KMS-11 (cell line): ENCODE data around the gene TEAD1.

Experiments used
- H2AFZ ChIP-seq: fragments of 200-600 bp; sonication (generic); 2 replicates; pipeline ENCODE4 v1.6.1; 2016; ENCODE audit warnings: antibody characterized with exemption, mixed run types, low read depth
- H3K27ac ChIP-seq: fragments of 200-600 bp; sonication (generic); 2 replicates; pipeline ENCODE4 v1.6.1; 2016; ENCODE audit warnings: mild to moderate bottlenecking, mixed run types
- H3K27me3 ChIP-seq: fragments of 200-600 bp; sonication (generic); 2 replicates; pipeline ENCODE4 v1.6.1; 2017; ENCODE audit warnings: mild to moderate bottlenecking, low read depth, mixed run types, moderate library complexity; ENCODE audit not compliant: insufficient read depth
- H3K36me3 ChIP-seq: fragments of 200-600 bp; sonication (generic); 2 replicates; pipeline ENCODE4 v1.6.1; 2017; ENCODE audit warnings: mild to moderate bottlenecking, mixed run types; ENCODE audit not compliant: insufficient read depth
- H3K4me1 ChIP-seq: fragments of 200-600 bp; sonication (generic); 2 replicates; pipeline ENCODE4 v1.6.1; 2016; ENCODE audit warnings: mild to moderate bottlenecking, low read depth, mixed run types; ENCODE audit not compliant: poor library complexity, severe bottlenecking
- H3K4me2 ChIP-seq: fragments of 200-600 bp; sonication (generic); 2 replicates; pipeline ENCODE4 v1.7.0; 2016; ENCODE audit warnings: mild to moderate bottlenecking, mixed run types
- H3K4me3 ChIP-seq: fragments of 200-600 bp; sonication (generic); IDR thresholded peaks from 2 replicates; pipeline ENCODE4 v1.6.1; 2017; ENCODE audit warnings: low read depth, low read length, mixed read lengths; ENCODE audit not compliant: insufficient read depth
- H3K79me2 ChIP-seq: fragments of 200-600 bp; sonication (generic); 2 replicates; pipeline ENCODE4 v1.6.1; 2016; ENCODE audit warnings: low read depth, mixed run types; ENCODE audit not compliant: insufficient read depth
- H3K9ac ChIP-seq: fragments of 200-600 bp; sonication (generic); 2 replicates; pipeline ENCODE4 v1.6.1; 2016; ENCODE audit warnings: mild to moderate bottlenecking, mixed run types
- H4K20me1 ChIP-seq: fragments of 200-600 bp; sonication (generic); 2 replicates; pipeline ENCODE4 v1.6.1; 2016; ENCODE audit warnings: mild to moderate bottlenecking, mixed run types; ENCODE audit not compliant: insufficient read depth
- CTCF ChIP-seq: fragments of 200-600 bp; sonication (generic); conservative IDR thresholded peaks from 2 replicates; pipeline ENCODE4 v1.6.1; 2017; ENCODE audit warnings: low read depth, mild to moderate bottlenecking, antibody characterized with exemption, low read length, moderate library complexity, mixed read lengths

The TEAD1 gene

GRCh38 chr11:12864316-12865156, 190.3 kb downstream of the TEAD1 start:
- Histone ChIP-seq H2AFZ (no peak overlapping the region), H3K27me3 (no peaks in the 10 kb centered on the region), H4K20me1 (no peaks in the 10 kb centered on the region), H3K36me3 (no peaks in the 10 kb centered on the region), H3K4me2 (no peak overlapping the region), H3K4me3 (no peak overlapping the region), H3K4me1 (peaks cover 21% of the 10 kb centered on the region), H3K79me2 (peaks cover 5% of the 10 kb centered on the region; the same call in 1 of the 2 replicates), H3K27ac (no peak overlapping the region), H3K9ac (no peak overlapping the region)
- TF ChIP-seq CTCF, result no peak

GRCh38 chr11:12865863-12866595, 191.8 kb downstream of the TEAD1 start:
- H4K20me1 ChIP-seq, result no peaks in the 10 kb centered on the region
- no peaks in the 10 kb centered on the region for H3K27me3 ChIP-seq
- H3K4me2 ChIP-seq, result no peak overlapping the region
- H2AFZ ChIP-seq, result no peak overlapping the region
- no peak overlapping the region for H3K27ac ChIP-seq
- peaks cover 10% of the 10 kb centered on the region for H3K4me1 ChIP-seq
- H3K9ac ChIP-seq, result no peak overlapping the region
- no peak overlapping the region for H3K4me3 ChIP-seq
- H3K36me3 ChIP-seq, result no peaks in the 10 kb centered on the region
- H3K79me2 ChIP-seq, result no peaks in the 10 kb centered on the region
- no peak for TF ChIP-seq CTCF

GRCh38 chr11:12867531-12867930, 193.3 kb downstream of the TEAD1 start:
- TF ChIP-seq CTCF, result no peak
- H3K27ac ChIP-seq, result no peak overlapping the region
- no peak overlapping the region for H2AFZ ChIP-seq
- H3K4me2 ChIP-seq, result no peak overlapping the region
- H3K4me1 ChIP-seq, result peaks cover 10% of the 10 kb centered on the region
- H3K36me3 ChIP-seq, result no peaks in the 10 kb centered on the region
- H3K79me2 ChIP-seq, result no peaks in the 10 kb centered on the region
- no peak overlapping the region for H3K4me3 ChIP-seq
- H3K27me3 ChIP-seq, result no peaks in the 10 kb centered on the region
- no peaks in the 10 kb centered on the region for H4K20me1 ChIP-seq
- no peak overlapping the region for H3K9ac ChIP-seq

- Histone ChIP-seq H3K9ac (no peak overlapping the region), H3K4me1 (peaks cover 5% of the 10 kb centered on the region), H2AFZ (no peak overlapping the region), H3K27ac (no peak overlapping the region), H3K27me3 (no peaks in the 10 kb centered on the region), H3K4me2 (no peak overlapping the region), H3K79me2 (no peaks in the 10 kb centered on the region), H3K4me3 (no peak overlapping the region), H3K36me3 (no peaks in the 10 kb centered on the region), H4K20me1 (no peaks in the 10 kb centered on the region)
- no peak for TF ChIP-seq CTCF
These were observed 194.3 kb downstream of the TEAD1 start for GRCh38 chr11:12868315-12869073.
